Neural progenitor cell (in vitro differentiated cells): ENCODE data around the gene ING5. TPM values are rescaled to one million over a fixed set of nuclear protein-coding genes. Genes with fewer than 3 reads are reported as not detected.

ENCODE experiments used
- DNase-seq: peaks from one replicate; pipeline ENCODE4 v3.0.0-alpha.2; 2016; ENCODE audit warnings: low spot score
- H2AFZ ChIP-seq: fragments of 200-600 bp; sonication (generic); replicated peaks from 2 replicates; pipeline ENCODE4 v1.6.1; 2016; ENCODE audit warnings: antibody characterized with exemption
- H3F3A ChIP-seq: fragments of 200-600 bp; sonication (generic); 2 replicates; pipeline ENCODE4 v1.6.1; 2016; ENCODE audit warnings: antibody characterized with exemption, low read depth
- H3K27ac ChIP-seq: fragments of 200-600 bp; sonication (generic); 2 replicates; pipeline ENCODE4 v1.5.1; 2016; ENCODE audit warnings: mild to moderate bottlenecking
- H3K27me3 ChIP-seq: fragments of 200-600 bp; sonication (generic); 2 replicates; pipeline ENCODE4 v1.6.1; 2016; ENCODE audit warnings: mild to moderate bottlenecking, moderate library complexity
- H3K36me3 ChIP-seq: fragments of 200-600 bp; sonication (generic); 2 replicates; pipeline ENCODE4 v1.5.1; 2016
- H3K4me1 ChIP-seq: fragments of 200-600 bp; sonication (generic); 2 replicates; pipeline ENCODE4 v1.6.1; 2016; ENCODE audit warnings: mixed run types
- H3K4me2 ChIP-seq: fragments of 200-600 bp; sonication (generic); 2 replicates; pipeline ENCODE4 v1.6.1; 2016
- H3K4me3 ChIP-seq: fragments of 200-600 bp; sonication (generic); 2 replicates; pipeline ENCODE4 v1.5.1; 2016
- H3K79me2 ChIP-seq: fragments of 200-600 bp; sonication (generic); 2 replicates; pipeline ENCODE4 v1.6.1; 2016; ENCODE audit warnings: low read depth
- H3K9ac ChIP-seq: fragments of 200-600 bp; sonication (generic); 2 replicates; pipeline ENCODE4 v1.6.1; 2016
- H3K9me3 ChIP-seq: fragments of 200-600 bp; sonication (generic); 2 replicates; pipeline ENCODE4 v1.5.1; 2016; ENCODE audit warnings: low read depth
- H4K20me1 ChIP-seq: fragments of 200-600 bp; sonication (generic); 2 replicates; pipeline ENCODE4 v1.6.1; 2016; ENCODE audit warnings: low read depth
- H3K27ac Mint-ChIP-seq: 3 replicates; pipeline ENCODE4 v1.8.0; 2021; ENCODE audit warnings: mixed read lengths
- H3K27me3 Mint-ChIP-seq: 2 replicates; pipeline ENCODE4 v1.8.0; 2022; ENCODE audit warnings: low read depth, mild to moderate bottlenecking, inconsistent platforms, moderate library complexity, mixed read lengths; ENCODE audit not compliant: insufficient read depth
- H3K36me3 Mint-ChIP-seq: 3 replicates; pipeline ENCODE4 v1.8.0; 2021; ENCODE audit warnings: mixed read lengths
- H3K4me1 Mint-ChIP-seq: 3 replicates; pipeline ENCODE4 v1.8.0; 2021; ENCODE audit warnings: mixed read lengths
- H3K4me3 Mint-ChIP-seq: 3 replicates; pipeline ENCODE4 v1.8.0; 2021; ENCODE audit warnings: mild to moderate bottlenecking, moderate library complexity, mixed read lengths
- H3K9me3 Mint-ChIP-seq: 3 replicates; pipeline ENCODE4 v1.8.0; 2020; ENCODE audit warnings: mixed read lengths
- CTCF ChIP-seq: fragments of 200-600 bp; sonication (generic); IDR thresholded peaks from 2 replicates; pipeline ENCODE4 v1.5.1; 2017; ENCODE audit warnings: antibody characterized with exemption, mild to moderate bottlenecking
- EZH2 ChIP-seq: fragments of 200-600 bp; sonication (generic); IDR thresholded peaks from 2 replicates; pipeline ENCODE4 v1.6.1; 2017; ENCODE audit warnings: antibody characterized with exemption, mild to moderate bottlenecking, moderate library complexity
- EZH2phosphoT487 ChIP-seq: fragments of 200-600 bp; sonication (generic); IDR thresholded peaks from 2 replicates; pipeline ENCODE4 v1.6.1; 2017; ENCODE audit warnings: antibody characterized with exemption
- total RNA-seq: library from RNA; depleted of rRNA; stranded (reverse); fragments of >200 nt; gene quantifications from 2 replicates; pipeline ENCODE4 v1.2.3, GENCODE V29; 2015; ENCODE audit warnings: low replicate concordance

Gene ING5
- total RNA-seq, 1 donor from 2014 or later = 38.2 TPM

GRCh38 chr2:241690202-241690717 is 11.6 kb upstream of the ING5 start:
- TF ChIP-seq EZH2 = no peak
- TF ChIP-seq EZH2phosphoT487 = no peak
- no peak for TF ChIP-seq CTCF
- H3K4me1 Mint-ChIP-seq = peaks cover 18% of the 10 kb centered on the region

GRCh38 chr2:241692448-241692847 is 9.4 kb upstream of the ING5 start:
- TF ChIP-seq EZH2 (no peak), CTCF (no peak), EZH2phosphoT487 (no peak)
- peaks cover 10% of the 10 kb centered on the region for H3K79me2 ChIP-seq
- DNase-seq = no peak
- Mint-ChIP-seq H3K9me3 (no peaks in the 10 kb centered on the region), H3K36me3 (peaks cover 11% of the 10 kb centered on the region), H3K4me3 (no peak overlapping the region), H3K27ac (no peak overlapping the region), H3K27me3 (peaks cover 4% of the 10 kb centered on the region), H3K4me1 (peaks cover 11% of the 10 kb centered on the region)
- H3K4me2 ChIP-seq = no peak overlapping the region
- H3K9me3 ChIP-seq = no peaks in the 10 kb centered on the region
- no peak overlapping the region for H2AFZ ChIP-seq
- no peaks in the 10 kb centered on the region for H3K27me3 ChIP-seq
- H3K4me3 ChIP-seq = no peak overlapping the region
- H3F3A ChIP-seq = no peaks in the 10 kb centered on the region
- no peaks in the 10 kb centered on the region for H4K20me1 ChIP-seq
- no peak overlapping the region for H3K27ac ChIP-seq
- no peak overlapping the region for H3K9ac ChIP-seq
- H3K4me1 ChIP-seq = no peaks in the 10 kb centered on the region
- no peaks in the 10 kb centered on the region for H3K36me3 ChIP-seq

More at GRCh38 chr2:241690202-241690717, 11.6 kb upstream of the ING5 start:
- Histone ChIP-seq H3K9me3 (no peaks in the 10 kb centered on the region), H2AFZ (no peak overlapping the region), H3K79me2 (peaks cover 27% of the 10 kb centered on the region), H3K27me3 (no peaks in the 10 kb centered on the region), H3K36me3 (no peaks in the 10 kb centered on the region), H3K9ac (no peak overlapping the region), H3K4me3 (no peak overlapping the region), H3F3A (no peaks in the 10 kb centered on the region), H4K20me1 (no peaks in the 10 kb centered on the region), H3K4me1 (peaks cover 4% of the 10 kb centered on the region), H3K27ac (no peak overlapping the region), H3K4me2 (no peak overlapping the region)
- no peak for DNase-seq
- Mint-ChIP-seq H3K36me3 (peaks cover 9% of the 10 kb centered on the region), H3K9me3 (no peaks in the 10 kb centered on the region), H3K4me3 (no peak overlapping the region), H3K27ac (no peak overlapping the region), H3K27me3 (peaks cover 4% of the 10 kb centered on the region)

GRCh38 chr2:241695651-241696050 is 6.2 kb upstream of the ING5 start:
- H2AFZ ChIP-seq = no peak overlapping the region
- H3K27me3 Mint-ChIP-seq = peaks cover 4% of the 10 kb centered on the region
- TF ChIP-seq EZH2 = no peak
- no peak for TF ChIP-seq EZH2phosphoT487
- TF ChIP-seq CTCF = no peak
- no peak overlapping the region for H3K9ac ChIP-seq
- peaks cover 2% of the 10 kb centered on the region for H3K4me1 Mint-ChIP-seq
- H3K9me3 ChIP-seq = no peaks in the 10 kb centered on the region
- H3K4me2 ChIP-seq = no peak overlapping the region
- peaks cover 11% of the 10 kb centered on the region for H3K36me3 Mint-ChIP-seq
- H3F3A ChIP-seq = no peaks in the 10 kb centered on the region
- H3K4me3 ChIP-seq = no peak overlapping the region
- H3K4me3 Mint-ChIP-seq = no peak overlapping the region
- no peaks in the 10 kb centered on the region for H3K9me3 Mint-ChIP-seq
- no peaks in the 10 kb centered on the region for H3K27me3 ChIP-seq
- H3K79me2 ChIP-seq = peaks cover 5% of the 10 kb centered on the region
- no peaks in the 10 kb centered on the region for H3K36me3 ChIP-seq
- DNase-seq = no peak
- H3K27ac ChIP-seq = no peak overlapping the region
- H3K27ac Mint-ChIP-seq = no peak overlapping the region
- H4K20me1 ChIP-seq = no peaks in the 10 kb centered on the region
- no peaks in the 10 kb centered on the region for H3K4me1 ChIP-seq
